Measurements from ENCODE around the gene PARG. TPM values are rescaled to one million over a fixed set of nuclear protein-coding genes. Genes with fewer than 3 reads are reported as not detected.

PARG gene
- total RNA-seq, 1 donor from 2014 or later = 24.2 TPM

DNA sequence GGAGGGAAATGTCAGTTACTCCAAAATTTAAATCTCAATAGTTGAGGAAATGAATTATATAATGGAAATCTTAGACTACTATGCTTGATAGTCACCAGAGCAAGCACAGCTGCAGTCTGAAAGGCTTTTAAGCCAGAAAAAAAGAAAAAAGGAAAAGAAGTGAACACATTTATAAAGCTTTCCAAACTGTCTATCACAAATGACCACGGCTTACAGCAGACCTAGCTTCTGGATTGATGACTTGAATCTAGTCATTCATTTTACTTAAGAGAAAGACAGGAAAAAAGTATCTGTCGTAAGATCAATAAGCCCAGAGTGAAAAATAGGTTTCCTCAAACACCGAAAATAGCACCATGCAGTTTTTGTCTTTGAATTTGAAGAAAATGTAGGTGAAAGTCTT lies 111.8 kb downstream of the PARG start:
- Mint-ChIP-seq H3K27me3 (ENCODE audit: low read depth) (no peaks in the 10 kb centered on the region), H3K4me3 (ENCODE audit: unreplicated experiment) (no peak overlapping the region), H3K36me3 (ENCODE audit: low read depth) (peaks cover 14% of the 10 kb centered on the region), H3K9me3 (ENCODE audit: low read depth) (no peaks in the 10 kb centered on the region), H3K4me1 (ENCODE audit: low read depth) (peaks cover 20% of the 10 kb centered on the region), H3K27ac (ENCODE audit: unreplicated experiment) (no peak overlapping the region)
- DNase-seq (ENCODE audit: low spot score) = no peak
- TF ChIP-seq, protein P1, sequence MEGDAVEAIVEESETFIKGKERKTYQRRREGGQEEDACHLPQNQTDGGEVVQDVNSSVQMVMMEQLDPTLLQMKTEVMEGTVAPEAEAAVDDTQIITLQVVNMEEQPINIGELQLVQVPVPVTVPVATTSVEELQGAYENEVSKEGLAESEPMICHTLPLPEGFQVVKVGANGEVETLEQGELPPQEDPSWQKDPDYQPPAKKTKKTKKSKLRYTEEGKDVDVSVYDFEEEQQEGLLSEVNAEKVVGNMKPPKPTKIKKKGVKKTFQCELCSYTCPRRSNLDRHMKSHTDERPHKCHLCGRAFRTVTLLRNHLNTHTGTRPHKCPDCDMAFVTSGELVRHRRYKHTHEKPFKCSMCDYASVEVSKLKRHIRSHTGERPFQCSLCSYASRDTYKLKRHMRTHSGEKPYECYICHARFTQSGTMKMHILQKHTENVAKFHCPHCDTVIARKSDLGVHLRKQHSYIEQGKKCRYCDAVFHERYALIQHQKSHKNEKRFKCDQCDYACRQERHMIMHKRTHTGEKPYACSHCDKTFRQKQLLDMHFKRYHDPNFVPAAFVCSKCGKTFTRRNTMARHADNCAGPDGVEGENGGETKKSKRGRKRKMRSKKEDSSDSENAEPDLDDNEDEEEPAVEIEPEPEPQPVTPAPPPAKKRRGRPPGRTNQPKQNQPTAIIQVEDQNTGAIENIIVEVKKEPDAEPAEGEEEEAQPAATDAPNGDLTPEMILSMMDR (IDR thresholded peaks at IDR 0.05) = no peak

DNA sequence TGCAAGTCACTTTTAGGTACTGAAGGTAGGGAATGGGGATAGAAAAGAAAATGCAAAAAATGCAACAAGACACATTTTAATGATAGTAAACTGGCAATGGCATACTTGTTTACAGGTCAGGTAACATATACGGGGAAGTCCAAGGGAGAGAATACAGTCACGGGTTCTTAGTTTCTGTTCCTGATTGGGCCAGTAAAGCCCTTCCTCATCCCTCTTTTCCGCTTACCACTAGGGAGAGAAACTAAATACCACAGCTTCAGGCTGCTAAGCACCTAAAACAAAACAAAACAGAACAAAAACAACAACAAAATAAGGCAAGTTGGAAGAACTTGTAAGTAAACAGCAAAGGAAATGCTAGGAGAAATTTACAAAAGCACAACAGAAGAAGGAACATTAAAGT lies 114.5 kb downstream of the PARG start:
- Mint-ChIP-seq H3K4me3 (ENCODE audit: unreplicated experiment) (no peak overlapping the region), H3K36me3 (ENCODE audit: low read depth) (peaks cover 13% of the 10 kb centered on the region), H3K27ac (ENCODE audit: unreplicated experiment) (no peak overlapping the region), H3K4me1 (ENCODE audit: low read depth) (peaks cover 19% of the 10 kb centered on the region), H3K27me3 (ENCODE audit: low read depth) (no peaks in the 10 kb centered on the region), H3K9me3 (ENCODE audit: low read depth) (peaks cover under 1% of the 10 kb centered on the region)
- DNase-seq (ENCODE audit: low spot score) = no peak
- TF ChIP-seq, protein P1 (IDR thresholded peaks at IDR 0.05) = no peak

DNA sequence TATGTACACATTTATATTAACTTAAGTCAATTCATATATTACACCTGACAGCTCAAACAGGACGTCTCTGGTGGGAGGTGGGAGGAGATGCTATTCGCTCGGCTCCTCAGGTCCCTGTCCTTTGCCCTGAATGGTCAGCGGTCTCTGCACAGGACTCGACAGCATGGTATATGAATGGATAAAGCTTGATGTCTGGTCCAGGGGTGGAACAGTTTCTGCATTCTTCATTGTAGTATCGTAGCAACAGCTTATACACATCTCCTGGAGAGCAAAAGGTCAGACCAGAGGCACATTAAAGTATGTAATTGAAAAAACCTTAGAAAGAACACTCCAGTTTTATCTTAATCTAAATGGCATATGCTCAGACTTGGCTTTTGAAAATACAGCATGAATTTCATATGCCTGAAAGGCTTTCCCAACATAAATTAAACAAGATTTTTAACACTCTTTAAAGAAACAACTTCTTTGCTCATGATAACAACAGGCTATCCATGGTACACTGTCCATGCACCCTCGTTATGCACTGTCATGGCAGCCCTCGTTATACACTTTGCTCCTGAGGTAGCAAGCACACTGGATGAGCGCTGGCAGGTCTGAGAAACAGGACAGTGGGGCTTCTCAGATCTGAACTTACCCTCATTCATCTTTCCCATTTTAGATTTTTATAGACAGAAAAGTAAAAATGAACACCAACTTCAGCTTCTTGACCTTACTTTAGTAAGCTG lies 122.4 kb downstream of the PARG start:
- no peak for DNase-seq (ENCODE audit: low spot score)
- Mint-ChIP-seq H3K9me3 (ENCODE audit: low read depth) (peaks cover 6% of the 10 kb centered on the region), H3K36me3 (ENCODE audit: low read depth) (peaks cover 28% of the 10 kb centered on the region), H3K4me1 (ENCODE audit: low read depth) (no peaks in the 10 kb centered on the region), H3K27me3 (ENCODE audit: low read depth) (no peaks in the 10 kb centered on the region), H3K4me3 (ENCODE audit: unreplicated experiment) (no peak overlapping the region), H3K27ac (ENCODE audit: unreplicated experiment) (no peak overlapping the region)
- TF ChIP-seq, protein P1 (IDR thresholded peaks at IDR 0.05) = no peak

DNA sequence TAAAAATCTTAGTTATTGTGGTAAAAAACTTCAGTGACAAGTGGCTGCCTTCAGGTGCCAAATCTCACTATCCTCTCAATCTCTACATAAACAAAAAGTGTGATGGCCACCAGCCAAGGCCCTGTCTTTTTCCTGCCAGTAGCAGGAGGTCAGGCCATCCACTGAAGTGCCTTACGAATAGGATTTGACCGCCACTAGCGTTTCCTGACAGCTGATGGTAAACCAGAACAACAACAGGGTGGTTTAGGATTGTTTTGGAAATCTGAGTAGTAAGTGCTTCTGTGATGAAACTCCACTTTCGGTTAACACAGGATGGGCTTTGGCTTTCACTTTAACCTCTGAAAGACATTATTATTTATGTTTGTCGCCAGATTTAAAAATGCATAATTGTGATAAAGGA lies 124.0 kb downstream of the PARG start:
- TF ChIP-seq, protein P1 (IDR thresholded peaks at IDR 0.05) = no peak
- peaks cover 30% of the 10 kb centered on the region for H3K36me3 Mint-ChIP-seq (ENCODE audit: low read depth)

DNA sequence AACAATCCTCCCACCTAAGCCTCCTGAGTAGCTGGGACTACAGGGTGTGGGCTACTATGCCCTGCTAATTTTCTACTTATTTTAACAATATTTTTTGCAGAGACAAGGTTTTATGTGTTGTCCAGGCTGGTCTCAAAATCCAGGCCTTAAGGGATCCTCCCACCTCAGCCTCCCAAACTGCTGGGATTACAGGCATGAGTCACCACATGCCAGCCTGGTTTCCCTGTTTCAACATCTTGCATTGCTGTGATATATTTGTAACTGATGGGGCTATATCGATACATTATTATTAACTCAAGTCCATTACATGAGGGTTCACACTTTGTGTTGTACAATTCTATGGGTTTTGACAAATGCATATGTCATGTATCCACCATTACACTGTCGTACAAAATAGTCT lies 137.8 kb downstream of the PARG start:
- TF ChIP-seq, protein P1 (IDR thresholded peaks at IDR 0.05) = no peak
- Mint-ChIP-seq H3K4me3 (ENCODE audit: unreplicated experiment) (no peak overlapping the region), H3K27ac (ENCODE audit: unreplicated experiment) (no peak overlapping the region), H3K4me1 (ENCODE audit: low read depth) (no peaks in the 10 kb centered on the region), H3K27me3 (ENCODE audit: low read depth) (peaks cover 7% of the 10 kb centered on the region), H3K36me3 (ENCODE audit: low read depth) (no peaks in the 10 kb centered on the region), H3K9me3 (ENCODE audit: low read depth) (peaks cover 10% of the 10 kb centered on the region)
- DNase-seq (ENCODE audit: low spot score) = no peak

More for the DNA sequence above, 124.0 kb downstream of the PARG start:
- Mint-ChIP-seq H3K9me3 (ENCODE audit: low read depth) (peaks cover 6% of the 10 kb centered on the region), H3K27ac (ENCODE audit: unreplicated experiment) (no peak overlapping the region), H3K4me3 (ENCODE audit: unreplicated experiment) (no peak overlapping the region), H3K4me1 (ENCODE audit: low read depth) (no peaks in the 10 kb centered on the region), H3K27me3 (ENCODE audit: low read depth) (no peaks in the 10 kb centered on the region)
- DNase-seq (ENCODE audit: low spot score) = no peak

Data from chondrocyte (in vitro differentiated cells).